A549 (cell line): ENCODE measurements around the gene TGM6.

ENCODE experiments used
- CEBPB ChIP-seq, 2 experiments: fragments of >200 bp in 1 of 2; sonication (Bioruptor Twin) in 1 of 2; formaldehyde crosslinking in 1 of 2; IDR thresholded peaks; 2 replicates each; pipeline ENCODE4 v1.6.1; 2012 to 2016
- CTCF ChIP-seq: fragments of >200 bp; sonication (Bioruptor Twin); formaldehyde crosslinking; IDR thresholded peaks from 3 replicates; pipeline ENCODE4 v1.5.1; 2016
- ESRRA ChIP-seq: fragments of 150-350 bp; IDR thresholded peaks from 2 replicates; pipeline ENCODE4 v1.6.1; 2014; ENCODE audit warnings: mild to moderate bottlenecking, low read length, borderline replicate concordance
- HMGXB4 ChIP-seq: fragments of 250-450 bp; sonication (Bioruptor Pico); IDR thresholded peaks from 2 replicates; pipeline ENCODE4 v1.5.0; 2021; ENCODE audit warnings: mild to moderate bottlenecking, moderate library complexity, borderline replicate concordance
- MYC ChIP-seq: IDR thresholded peaks from 2 replicates; pipeline ENCODE4 v1.6.1; 2012; ENCODE audit warnings: mild to moderate bottlenecking, inconsistent platforms, low read length, improper control_type of control experiment, borderline replicate concordance
- POLR2A ChIP-seq: IDR thresholded peaks from 2 replicates; pipeline ENCODE4 v1.6.1; 2012; ENCODE audit warnings: mild to moderate bottlenecking, low read length
- RAD21 ChIP-seq, 2 experiments: fragments of >200 bp in 1 of 2; sonication (Bioruptor Twin) in 1 of 2; formaldehyde crosslinking in 1 of 2; IDR thresholded peaks in 1 of 2; conservative IDR thresholded peaks in 1 of 2; 2 replicates in 1 of 2; 3 replicates in 1 of 2; pipeline ENCODE4 v1.6.1; 2012 to 2018; ENCODE audit warnings: inconsistent platforms in 1 of 2
- REST ChIP-seq: fragments of 200-600 bp; sonication (generic); IDR thresholded peaks from 2 replicates; pipeline ENCODE4 v1.6.1; 2016; ENCODE audit warnings: antibody characterized with exemption, mild to moderate bottlenecking, moderate library complexity
- USF2 ChIP-seq: fragments of 450-650 bp; IDR thresholded peaks from 2 replicates; pipeline ENCODE4 v1.6.1; 2014; ENCODE audit warnings: antibody characterized with exemption

- TF ChIP-seq CTCF (no peak), USF2 (no peak), HMGXB4 (CRISPR knock-in tag) (no peak), POLR2A (no peak), REST (no peak), ESRRA (no peak), MYC (no peak), RAD21 (conservative IDR thresholded peaks at IDR 0.05 in 1 of 2, IDR thresholded peaks at IDR 0.05 in 1 of 2) (no peak), CEBPB (IDR thresholded peaks at IDR 0.05) (no peak)
Measured at GRCh38 chr20:2373098-2373497, 7.6 kb upstream of the TGM6 start.
